ENCODE data around the gene MAP2K5. TPM values are rescaled to one million over a fixed set of nuclear protein-coding genes. Genes with fewer than 3 reads are reported as not detected.

Gene MAP2K5
- total and polyA plus RNA-seq, 9 of the 15 experiments (the other 6 are each of a cell fraction or from before 2014, with no cell fraction given), result 0.41 to 16.5 (median 7.5) TPM

- peak; percentile 72; the same call in 1 of the 2 replicates for TF ChIP-seq KLF13 (tag; IDR thresholded peaks at IDR 0.05; ENCODE audit: borderline replicate concordance, low read depth)
- 0 out of 2 replicates have a peak, but pooled peaks have one; percentile 15 for TF ChIP-seq ZNF384 (IDR thresholded peaks at IDR 0.05; ENCODE audit: low read depth, low read length)
- TF ChIP-seq ZBTB9 (CRISPR knock-in tag; IDR thresholded peaks at IDR 0.05), result 0 out of 2 replicates have a peak, but pooled peaks have one; percentile 34
- TF ChIP-seq EP400 (IDR thresholded peaks at IDR 0.05), result peak; percentile 87
- TF ChIP-seq TEAD1 (CRISPR knock-in tag; IDR thresholded peaks at IDR 0.05), result peak in 1 of 2 experiments; percentile 7; a peak in 1 of 4 replicates
- peak; percentile 75 for TF ChIP-seq TBP (optimal IDR thresholded peaks at IDR 0.05; ENCODE audit: low read depth, low read length)
- peak; percentile 65 for TF ChIP-seq KDM5B (IDR thresholded peaks at IDR 0.05; ENCODE audit: insufficient replicate concordance, low read depth, low read length)
- TF ChIP-seq NFE2L1 (tag; IDR thresholded peaks at IDR 0.05; ENCODE audit: borderline replicate concordance, low read depth), result no peak
- TF ChIP-seq SAFB (IDR thresholded peaks at IDR 0.05; ENCODE audit: borderline replicate concordance, low read depth, low read length), result peak; percentile 94
- no peak for TF ChIP-seq RBM25 (IDR thresholded peaks at IDR 0.05; ENCODE audit: low read depth, low read length, severe bottlenecking)
- TF ChIP-seq CREM (IDR thresholded peaks at IDR 0.05; ENCODE audit: low read depth), result 0 out of 2 replicates have a peak, but pooled peaks have one; percentile 57
- peak; percentile 76 for TF ChIP-seq HNRNPLL (IDR thresholded peaks at IDR 0.05; ENCODE audit: low read depth, low read length, poor library complexity, severe bottlenecking)
- TF ChIP-seq EGR1 (conservative IDR thresholded peaks at IDR 0.05), result peak; percentile 68
- peak; percentile 58 for TF ChIP-seq ZBTB7A (IDR thresholded peaks at IDR 0.05; ENCODE audit: borderline replicate concordance, control insufficient read depth, low read depth, low read length)
- peak; percentile 70 for TF ChIP-seq L3MBTL2 (IDR thresholded peaks at IDR 0.05)
- TF ChIP-seq ZSCAN29 (IDR thresholded peaks at IDR 0.05), result no peak; the same call in 1 of the 2 replicates
- TF ChIP-seq SIN3B (IDR thresholded peaks at IDR 0.05; ENCODE audit: low read depth), result peak; percentile 63; the same call in 1 of the 2 replicates
- no peak for TF ChIP-seq MTA1 (IDR thresholded peaks at IDR 0.05; ENCODE audit: borderline replicate concordance)
- no peak for TF ChIP-seq MCM5 (IDR thresholded peaks at IDR 0.05; ENCODE audit: low read depth)
- TF ChIP-seq SMARCE1 (IDR thresholded peaks at IDR 0.05), result peak; percentile 60
- TF ChIP-seq CREB3L1 (IDR thresholded peaks at IDR 0.05; ENCODE audit: borderline replicate concordance, low read depth), result peak; percentile 45; the same call in 1 of the 2 replicates
- TF ChIP-seq TSC22D4 (tag; IDR thresholded peaks at IDR 0.05), result no peak
- TF ChIP-seq ZNF561 (CRISPR knock-in tag; conservative IDR thresholded peaks at IDR 0.05), result no peak
- TF ChIP-seq TRIM24 (IDR thresholded peaks at IDR 0.05), result peak; percentile 25 to 35; a peak in 2 of 4 replicates
- TF ChIP-seq DPF2 (IDR thresholded peaks at IDR 0.05), result peak; percentile 37; the same call in 1 of the 2 replicates
- peak; percentile 58 for TF ChIP-seq BRD9 (IDR thresholded peaks at IDR 0.05; ENCODE audit: low read depth, partially characterized antibody)
Measured at GRCh38 chr15:67542420-67543347, at the start of gene MAP2K5 (continued).
